ENCODE results near the gene PAN2.

PAN2 gene

GRCh38 chr12:56333679-56334489 lies at the start of gene PAN2:
Gene PAN2, minus strand, starts transcription at chr12:56334000. Its CDS starts 906 bp downstream, at chr12:56333094.
- peak within 1 kb of the TSS; percentile 68 for H3K4me3 ChIP-seq (ENCODE audit: low read depth, low read length)
- peak; percentile 96 for DNase-seq
- H3K36me3 ChIP-seq: no peaks in the 10 kb centered on the region
- TF ChIP-seq, protein P1, sequence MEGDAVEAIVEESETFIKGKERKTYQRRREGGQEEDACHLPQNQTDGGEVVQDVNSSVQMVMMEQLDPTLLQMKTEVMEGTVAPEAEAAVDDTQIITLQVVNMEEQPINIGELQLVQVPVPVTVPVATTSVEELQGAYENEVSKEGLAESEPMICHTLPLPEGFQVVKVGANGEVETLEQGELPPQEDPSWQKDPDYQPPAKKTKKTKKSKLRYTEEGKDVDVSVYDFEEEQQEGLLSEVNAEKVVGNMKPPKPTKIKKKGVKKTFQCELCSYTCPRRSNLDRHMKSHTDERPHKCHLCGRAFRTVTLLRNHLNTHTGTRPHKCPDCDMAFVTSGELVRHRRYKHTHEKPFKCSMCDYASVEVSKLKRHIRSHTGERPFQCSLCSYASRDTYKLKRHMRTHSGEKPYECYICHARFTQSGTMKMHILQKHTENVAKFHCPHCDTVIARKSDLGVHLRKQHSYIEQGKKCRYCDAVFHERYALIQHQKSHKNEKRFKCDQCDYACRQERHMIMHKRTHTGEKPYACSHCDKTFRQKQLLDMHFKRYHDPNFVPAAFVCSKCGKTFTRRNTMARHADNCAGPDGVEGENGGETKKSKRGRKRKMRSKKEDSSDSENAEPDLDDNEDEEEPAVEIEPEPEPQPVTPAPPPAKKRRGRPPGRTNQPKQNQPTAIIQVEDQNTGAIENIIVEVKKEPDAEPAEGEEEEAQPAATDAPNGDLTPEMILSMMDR (IDR thresholded peaks at IDR 0.05; ENCODE audit: low read depth, low read length): peak; percentile 72
- H3K27me3 ChIP-seq (ENCODE audit: insufficient read depth, low read depth, severe bottlenecking): no peaks in the 10 kb centered on the region
- no peaks in the 10 kb centered on the region for H3K9me3 ChIP-seq (ENCODE audit: severe bottlenecking)
- H3K27ac ChIP-seq: peak within 1 kb of the TSS; percentile 94

- no peaks in the 10 kb centered on the region for H3K36me3 ChIP-seq
- H3K27ac ChIP-seq: no peak overlapping the region
- H3K27me3 ChIP-seq (ENCODE audit: insufficient read depth, low read depth, severe bottlenecking): no peaks in the 10 kb centered on the region
- no peaks in the 10 kb centered on the region for H3K9me3 ChIP-seq (ENCODE audit: severe bottlenecking)
- TF ChIP-seq, protein P1 (IDR thresholded peaks at IDR 0.05; ENCODE audit: low read depth, low read length): no peak
- no peak for DNase-seq
- no peak overlapping the region for H3K4me3 ChIP-seq (ENCODE audit: low read depth, low read length)
Measured at GRCh38 chr12:56382611-56383010, 48.8 kb upstream of the PAN2 start.

DNA sequence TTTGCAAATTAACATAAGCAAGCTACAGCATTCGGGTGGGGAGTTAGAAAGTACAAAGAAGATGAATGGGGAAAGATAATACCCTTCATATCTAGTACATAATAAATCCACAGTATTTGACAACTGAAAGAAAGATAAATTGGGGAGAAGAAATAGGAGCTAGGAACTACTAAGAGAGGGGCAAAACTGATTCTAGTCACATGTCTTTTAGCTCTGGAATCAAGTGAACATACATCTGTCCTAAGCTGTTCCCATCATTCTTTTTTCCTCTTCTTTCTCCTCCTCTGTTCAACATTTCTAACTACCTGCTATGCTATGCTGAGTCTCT lies 44.2 kb upstream of the PAN2 start:
- Histone ChIP-seq H3K9me3 (ENCODE audit: severe bottlenecking) (no peaks in the 10 kb centered on the region), H3K27me3 (ENCODE audit: insufficient read depth, low read depth, severe bottlenecking) (no peaks in the 10 kb centered on the region), H3K27ac (no peak overlapping the region), H3K36me3 (no peaks in the 10 kb centered on the region), H3K4me3 (ENCODE audit: low read depth, low read length) (no peak overlapping the region)
- no peak for DNase-seq
- TF ChIP-seq, protein P1 (IDR thresholded peaks at IDR 0.05; ENCODE audit: low read depth, low read length): no peak

DNA sequence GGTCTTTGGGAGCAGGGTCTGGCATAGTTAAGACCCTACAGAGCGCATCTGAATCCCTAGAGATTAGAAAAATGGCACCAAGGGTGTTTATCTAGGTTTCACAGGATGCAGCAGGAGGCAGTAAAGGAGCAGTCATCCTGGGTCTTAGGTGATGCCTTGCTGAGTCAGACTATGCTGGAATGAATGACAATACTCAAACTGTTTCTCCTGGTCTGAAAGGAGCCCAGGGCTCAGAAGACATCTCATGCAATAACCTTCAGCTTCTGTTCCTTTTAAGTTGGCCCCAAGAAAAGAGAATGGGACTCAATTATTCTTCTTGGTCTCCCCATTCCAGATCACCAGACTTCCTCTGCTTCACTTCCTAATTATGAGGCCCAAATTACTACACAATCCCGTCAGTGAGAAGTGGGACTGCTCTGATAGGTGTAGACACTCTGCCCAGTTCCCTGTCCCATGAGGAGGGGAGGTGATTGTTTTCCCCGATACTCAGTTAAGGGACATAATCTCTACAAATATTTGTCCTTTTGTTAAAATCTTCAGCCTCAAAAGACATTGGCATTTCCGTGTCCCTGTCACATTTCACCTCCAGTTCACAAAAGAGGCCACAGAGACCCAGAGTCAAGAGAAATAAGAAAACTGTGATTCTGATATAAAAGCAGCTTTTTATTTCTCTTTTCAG lies 43.6 kb upstream of the PAN2 start:
- Histone ChIP-seq H3K27ac (no peak overlapping the region), H3K9me3 (ENCODE audit: severe bottlenecking) (no peaks in the 10 kb centered on the region), H3K36me3 (no peaks in the 10 kb centered on the region), H3K27me3 (ENCODE audit: insufficient read depth, low read depth, severe bottlenecking) (no peaks in the 10 kb centered on the region), H3K4me3 (ENCODE audit: low read depth, low read length) (no peak overlapping the region)
- TF ChIP-seq, protein P1 (IDR thresholded peaks at IDR 0.05; ENCODE audit: low read depth, low read length): peak; percentile 52; the same call in 1 of the 2 replicates
- DNase-seq: no peak

- peak; percentile 75 for DNase-seq
- H3K9me3 ChIP-seq (ENCODE audit: severe bottlenecking): no peaks in the 10 kb centered on the region
- H3K27ac ChIP-seq: peak overlapping the region; percentile 44
- H3K36me3 ChIP-seq: no peaks in the 10 kb centered on the region
- TF ChIP-seq, protein P1 (IDR thresholded peaks at IDR 0.05; ENCODE audit: low read depth, low read length): no peak
- H3K4me3 ChIP-seq (ENCODE audit: low read depth, low read length): peak overlapping the region; percentile 21
- no peaks in the 10 kb centered on the region for H3K27me3 ChIP-seq (ENCODE audit: insufficient read depth, low read depth, severe bottlenecking)
Measured at GRCh38 chr12:56375598-56376434, 42.0 kb upstream of the PAN2 start.
